HG03575 (cell line): ENCODE results near the gene UBXN11.

ENCODE experiments used
- ATAC-seq: cut with Tn5 transposase; IDR thresholded peaks from one replicate; pipeline ENCODE4 v1.9.1; 2021; ENCODE audit not compliant: unreplicated experiment, insufficient number of reproducible peaks, low FRiP score; ENCODE audit errors: extremely low read depth

Gene UBXN11

DNA sequence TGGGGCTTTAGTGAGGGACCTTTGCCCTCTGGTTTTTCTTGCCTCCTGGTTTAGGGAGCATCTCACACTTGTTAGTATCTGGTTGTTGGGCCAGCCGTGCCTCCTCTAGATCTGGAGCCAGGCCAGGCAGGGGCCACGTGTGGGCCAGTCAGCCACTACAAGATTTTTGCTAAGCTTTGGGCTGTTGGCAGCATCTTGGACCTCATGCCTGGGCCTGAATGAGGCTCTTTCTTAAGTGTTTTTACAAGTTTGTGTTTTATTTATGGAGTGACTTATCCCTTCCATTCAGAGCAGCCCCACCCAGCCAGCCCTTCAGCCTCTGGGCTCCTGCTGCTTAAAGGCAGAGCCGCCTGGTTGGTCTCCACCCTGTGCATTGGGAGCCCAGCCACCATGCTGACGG is 28.1 kb downstream of the UBXN11 start:
- ATAC-seq, result no peak

DNA sequence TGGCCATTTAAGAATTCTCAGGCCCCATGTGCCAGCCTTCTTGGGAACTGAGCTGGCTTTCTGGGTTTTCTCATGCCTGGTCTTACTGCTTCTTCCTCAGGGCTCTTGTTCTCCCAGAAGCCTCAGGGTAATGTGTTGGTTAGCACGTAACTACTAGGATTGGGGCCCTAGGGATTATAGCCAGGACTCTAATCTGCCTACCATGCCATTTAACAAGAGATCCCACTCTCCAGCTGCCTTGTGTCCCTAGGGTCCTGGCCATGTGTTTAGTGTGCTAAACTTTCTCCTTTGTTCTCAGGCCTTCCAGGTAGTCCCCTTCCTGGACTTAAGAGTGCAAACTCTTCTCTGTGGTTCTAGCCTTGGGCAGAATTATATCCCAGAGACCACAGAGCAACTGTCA is 28.7 kb downstream of the UBXN11 start:
- no peak for ATAC-seq

DNA sequence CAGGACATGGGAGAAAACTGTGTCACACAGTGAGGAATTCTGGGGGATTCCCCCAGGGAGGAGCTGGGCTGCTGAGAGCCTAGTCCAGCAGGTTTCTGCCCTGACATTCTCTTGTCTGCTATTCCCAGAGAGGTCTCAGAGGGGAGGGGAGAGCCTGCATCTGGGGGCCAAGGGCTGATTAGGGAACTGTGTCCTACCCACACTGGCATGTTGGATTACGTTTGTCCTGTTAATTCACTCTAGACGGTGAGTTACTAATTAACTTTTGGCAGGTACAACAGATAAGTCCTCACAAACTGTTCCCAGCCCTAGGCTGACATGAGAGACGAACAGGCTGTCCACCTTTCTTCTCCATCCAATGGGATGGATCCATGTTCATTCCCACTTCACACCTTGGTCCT is 29.2 kb downstream of the UBXN11 start:
- ATAC-seq, result no peak

DNA sequence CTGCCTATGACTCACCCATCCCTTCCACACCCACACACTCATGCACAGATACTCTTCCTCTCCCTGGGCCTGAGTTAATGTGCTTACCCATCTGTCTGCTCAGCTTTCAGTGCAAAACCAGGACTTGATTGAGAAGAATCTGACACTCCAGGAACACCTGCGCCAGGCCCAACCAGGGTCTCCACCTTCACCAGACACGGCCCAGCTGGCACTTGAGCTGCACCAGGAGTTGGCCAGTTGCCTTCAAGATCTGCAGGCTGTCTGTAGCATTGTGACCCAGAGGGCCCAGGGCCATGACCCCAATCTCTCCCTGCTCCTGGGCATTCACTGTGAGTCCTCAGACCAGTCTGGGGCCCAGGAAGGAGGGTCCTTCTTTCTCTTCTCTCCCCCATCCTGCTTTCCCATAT is 30.0 kb downstream of the UBXN11 start:
- ATAC-seq, result no peak

DNA sequence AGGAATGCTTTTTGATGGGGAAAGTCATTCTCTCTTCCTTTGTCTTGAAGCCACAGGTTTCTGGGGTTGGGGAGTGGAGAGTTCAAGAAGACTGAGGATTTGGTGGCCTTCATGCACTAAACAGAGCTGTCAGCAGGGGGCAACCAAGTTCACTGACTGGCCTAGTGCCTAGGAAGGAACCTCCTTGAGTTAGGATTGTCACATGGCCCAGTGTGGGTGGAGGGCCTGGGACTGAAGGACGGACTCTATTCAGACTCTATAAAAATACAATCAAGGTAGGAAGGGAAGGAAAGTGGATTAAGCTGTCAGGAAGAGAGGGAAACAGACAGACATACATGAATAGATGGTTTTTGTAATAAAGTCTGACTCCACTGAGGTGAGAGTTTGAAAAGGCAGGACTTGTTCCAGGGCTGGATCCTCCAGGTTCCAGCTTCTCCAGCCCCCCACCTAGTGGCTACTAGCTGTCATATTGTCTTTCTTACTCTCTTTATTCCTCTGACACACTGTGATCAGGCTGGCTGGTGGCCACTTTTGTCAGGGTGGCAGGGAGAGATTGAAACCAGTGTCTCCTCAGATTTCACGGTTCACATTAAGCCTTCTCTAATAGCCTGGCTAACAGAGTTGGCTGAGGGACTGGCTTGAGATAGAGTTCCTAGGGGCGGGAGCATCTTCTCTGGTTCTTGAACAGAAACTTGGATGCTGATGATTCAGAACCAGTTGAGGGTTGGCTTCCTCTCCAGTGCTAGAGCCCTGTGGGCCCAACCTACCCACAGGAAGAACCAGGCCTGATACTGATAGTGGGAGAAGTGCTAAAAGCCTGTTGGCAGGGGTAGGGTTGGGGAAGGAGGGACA is 30.6 kb downstream of the UBXN11 start:
- ATAC-seq, result no peak

DNA sequence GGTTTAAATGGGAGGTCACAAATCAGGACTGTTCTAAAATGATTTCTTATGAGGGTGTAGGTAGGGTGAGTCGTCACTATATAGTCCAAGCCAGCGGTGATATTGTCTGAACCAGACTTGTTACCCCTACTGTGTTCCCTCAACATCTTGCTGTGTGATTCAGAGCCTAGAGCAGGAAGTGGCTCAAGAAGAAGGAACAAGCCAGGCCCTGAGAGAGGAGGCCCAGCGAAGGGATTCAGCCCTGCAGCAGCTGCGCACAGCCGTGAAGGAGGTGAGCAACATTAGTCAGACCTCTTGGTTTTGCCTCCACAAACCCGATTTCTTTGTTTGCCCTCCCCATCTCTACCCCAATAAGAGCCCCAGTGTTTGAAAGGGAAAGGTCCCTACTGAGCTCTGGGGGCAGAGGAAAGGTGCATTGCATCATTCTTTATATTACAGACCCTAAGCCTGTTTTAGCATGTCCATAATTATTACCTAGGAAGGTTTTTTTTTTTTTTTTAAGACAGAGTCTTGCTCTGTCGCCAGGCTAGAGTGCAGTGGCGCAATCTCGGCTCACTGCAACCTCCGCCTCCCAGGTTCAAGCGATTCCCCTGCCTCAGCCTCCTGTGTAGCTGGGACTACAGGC is 31.5 kb downstream of the UBXN11 start:
- ATAC-seq, result no peak

DNA sequence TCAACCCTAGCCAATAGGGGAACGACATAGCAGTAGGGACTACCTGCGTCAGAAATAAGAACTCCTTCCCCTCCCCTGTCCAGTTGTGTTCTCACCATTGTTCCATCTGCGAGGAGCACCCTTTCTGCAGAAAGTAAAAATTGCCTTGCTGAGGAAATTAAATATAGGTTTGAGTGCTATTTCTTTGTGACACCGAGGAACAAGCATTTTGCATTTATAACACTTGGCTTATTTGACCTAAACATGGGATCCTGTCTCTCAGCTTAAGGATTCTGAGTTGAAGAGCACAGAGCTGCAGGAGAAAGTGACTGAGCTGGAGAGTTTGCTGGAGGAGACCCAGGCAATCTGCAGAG is 37.3 kb downstream of the UBXN11 start:
- no peak for ATAC-seq

DNA sequence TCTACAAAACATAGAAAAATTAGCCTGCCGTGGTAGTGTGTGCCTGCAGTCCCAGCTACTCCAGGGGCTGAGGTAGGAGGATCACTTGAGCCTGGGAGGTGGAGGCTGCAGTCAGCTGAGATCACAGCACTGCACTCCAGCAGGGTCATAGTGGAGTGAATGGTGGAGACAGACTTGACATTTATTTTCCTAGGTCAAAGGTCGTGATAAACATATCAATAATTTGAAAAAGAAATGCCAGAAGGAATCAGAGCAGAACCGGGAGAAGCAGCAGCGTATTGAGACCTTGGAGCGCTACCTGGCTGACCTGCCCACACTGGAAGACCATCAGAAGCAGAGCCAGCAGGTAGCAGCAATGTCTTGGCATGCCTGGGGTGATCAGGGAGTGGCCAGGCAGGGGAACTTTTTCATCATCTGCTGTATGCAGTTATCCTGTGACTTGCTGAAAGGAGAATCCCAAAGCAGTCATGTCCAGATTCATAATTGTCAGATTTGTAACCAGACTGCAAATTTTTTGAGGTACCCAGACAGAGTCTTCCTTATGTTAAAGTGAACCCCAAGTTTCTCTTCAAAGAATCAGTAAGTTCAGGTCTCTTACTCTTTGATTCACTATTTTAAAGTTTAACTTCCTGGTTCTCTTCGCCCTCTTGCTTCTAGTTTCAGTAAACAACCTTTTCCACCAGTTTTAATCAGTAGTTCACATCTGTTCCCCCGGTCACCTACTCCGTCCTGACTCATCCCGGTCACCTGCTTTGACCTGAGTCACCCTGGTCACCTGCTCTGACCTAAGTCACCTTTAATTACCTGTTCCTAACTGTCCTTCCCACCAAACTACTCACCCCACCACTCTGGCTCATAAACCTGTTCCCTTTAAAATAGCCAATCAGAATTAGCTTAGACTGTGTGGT is 37.9 kb downstream of the UBXN11 start:
- no peak for ATAC-seq

DNA sequence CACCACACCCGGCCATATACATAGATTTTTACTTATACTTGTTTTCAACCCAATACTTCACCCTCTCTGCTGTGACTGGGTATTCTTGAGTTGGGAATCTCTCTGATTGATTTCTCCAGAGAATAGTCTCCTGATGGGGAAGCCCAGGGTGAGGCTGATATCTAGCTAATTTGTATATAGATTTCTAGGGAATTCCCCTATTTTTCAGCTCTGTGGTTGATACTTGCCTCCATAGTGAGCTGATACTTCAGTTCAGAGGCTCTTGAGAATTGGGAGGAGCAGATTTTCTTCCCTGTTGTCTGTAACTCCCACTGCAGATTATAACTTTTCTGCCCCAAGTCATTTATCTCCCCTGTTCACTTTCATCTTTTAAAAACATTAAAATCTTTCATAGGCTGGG is 41.0 kb downstream of the UBXN11 start:
- ATAC-seq, result no peak

DNA sequence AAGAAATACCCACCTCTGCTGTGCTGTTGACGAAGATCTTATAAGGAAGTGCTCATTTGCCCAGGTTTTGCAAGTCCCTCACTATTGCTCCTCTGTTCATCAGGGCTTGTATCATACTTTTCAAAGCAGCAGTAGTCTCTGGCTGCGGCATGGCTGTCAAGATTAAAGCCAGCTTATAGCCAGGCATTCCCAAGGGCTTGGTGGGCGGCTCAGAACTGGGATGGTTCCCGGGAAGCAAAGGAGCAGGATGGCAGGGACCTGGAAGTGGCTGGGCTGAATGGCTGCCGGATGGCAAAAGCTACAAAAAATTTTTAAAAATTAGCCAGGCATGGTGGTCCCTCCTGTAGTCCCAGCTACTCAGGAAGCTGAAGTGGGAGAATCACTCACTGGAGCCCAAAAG is 43.2 kb downstream of the UBXN11 start:
- ATAC-seq, result no peak

DNA sequence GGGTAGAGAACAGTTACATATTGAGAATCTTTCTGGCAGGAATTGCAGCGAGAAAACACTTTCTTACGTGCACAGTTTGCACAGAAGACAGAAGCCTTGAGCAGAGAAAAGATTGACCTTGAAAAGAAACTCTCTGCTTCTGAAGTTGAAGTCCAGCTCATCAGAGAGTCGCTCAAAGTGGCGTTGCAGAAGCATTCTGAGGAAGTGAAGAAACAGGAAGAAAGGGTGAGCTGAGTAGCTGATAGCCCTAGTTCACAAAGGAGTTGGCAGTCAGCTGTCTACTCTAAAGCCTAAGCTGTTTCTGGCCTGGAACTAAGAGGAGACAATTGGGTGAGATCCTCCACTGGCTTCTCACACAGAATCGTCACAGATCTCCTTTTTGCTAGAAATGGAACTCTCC is 46.9 kb downstream of the UBXN11 start:
- no peak for ATAC-seq

DNA sequence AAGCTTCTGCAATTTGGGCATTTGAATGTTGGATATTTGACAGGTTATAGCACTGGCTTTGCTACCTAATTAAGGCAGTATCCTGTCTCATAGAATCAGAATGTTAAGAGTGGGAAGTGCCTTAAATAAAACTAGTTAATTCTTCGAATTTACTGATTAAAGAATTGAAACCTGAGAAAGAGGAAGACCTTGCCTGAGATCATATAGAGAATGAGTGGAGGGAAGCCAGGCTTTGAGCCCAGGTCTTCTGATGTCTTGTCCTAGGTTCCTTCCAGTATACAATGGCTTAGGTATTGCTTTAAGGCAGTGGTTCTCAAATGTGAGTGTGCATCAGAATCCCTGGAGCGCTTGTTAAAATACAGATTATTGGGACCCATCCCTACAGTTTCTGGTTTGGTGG is 47.4 kb downstream of the UBXN11 start:
- ATAC-seq, result no peak

DNA sequence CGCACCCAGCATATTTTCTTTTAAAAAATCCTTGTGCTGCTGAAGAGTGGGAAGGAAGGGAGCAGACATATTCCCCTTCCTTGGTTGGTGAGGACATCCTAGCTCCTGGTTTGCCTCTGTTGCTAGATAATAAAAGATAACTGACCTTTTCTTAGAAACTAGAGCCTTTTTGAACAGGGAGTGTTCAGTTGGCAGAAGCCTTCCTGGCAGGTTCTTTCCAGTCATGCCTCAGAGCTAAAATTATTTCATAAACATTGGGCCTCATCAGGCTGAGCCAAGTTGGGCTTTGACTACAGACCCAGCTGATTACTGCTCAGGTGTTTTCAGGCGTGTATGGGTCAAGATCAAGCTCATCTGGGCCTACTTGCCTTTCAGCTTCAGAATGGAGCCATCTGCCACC is 49.2 kb downstream of the UBXN11 start:
- no peak for ATAC-seq

DNA sequence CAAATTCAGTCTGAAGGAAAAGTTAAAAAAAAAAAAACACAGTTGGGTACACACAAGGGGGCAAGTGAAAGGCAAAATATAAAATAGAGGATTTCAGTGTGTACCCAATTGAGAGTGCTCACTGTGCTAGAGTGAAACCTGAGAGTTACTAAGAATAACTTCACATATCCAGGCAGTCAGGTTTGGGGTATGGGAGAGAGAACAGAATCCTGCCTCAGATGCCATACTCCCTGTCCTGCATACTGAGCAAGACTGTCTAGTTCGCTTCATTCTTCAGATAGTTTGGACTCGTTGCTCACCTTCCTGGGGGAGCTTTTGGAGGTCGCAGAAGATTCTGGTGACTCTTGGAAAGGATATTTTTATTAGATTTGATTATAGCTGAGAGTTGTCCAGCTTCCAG is 52.0 kb downstream of the UBXN11 start:
- ATAC-seq, result no peak

DNA sequence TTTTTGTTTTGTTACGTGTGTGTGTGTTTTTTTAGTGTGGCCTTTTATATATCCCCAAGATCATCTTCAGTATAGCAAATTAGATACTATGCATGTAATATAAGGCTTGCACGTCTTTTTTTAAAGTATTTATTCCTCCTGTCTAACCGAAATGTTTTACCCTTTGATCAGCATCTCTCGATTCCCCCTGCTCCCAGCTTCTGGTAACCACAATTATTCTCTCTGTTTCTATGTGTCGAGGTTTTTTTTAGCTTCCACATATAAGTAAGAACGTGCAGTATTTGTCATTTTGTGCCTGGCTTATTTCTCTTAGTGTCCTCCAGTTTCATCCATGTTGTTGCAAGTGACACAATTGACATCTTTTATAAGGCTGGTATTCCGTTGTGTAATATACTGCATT is 53.7 kb downstream of the UBXN11 start:
- ATAC-seq, result no peak

DNA sequence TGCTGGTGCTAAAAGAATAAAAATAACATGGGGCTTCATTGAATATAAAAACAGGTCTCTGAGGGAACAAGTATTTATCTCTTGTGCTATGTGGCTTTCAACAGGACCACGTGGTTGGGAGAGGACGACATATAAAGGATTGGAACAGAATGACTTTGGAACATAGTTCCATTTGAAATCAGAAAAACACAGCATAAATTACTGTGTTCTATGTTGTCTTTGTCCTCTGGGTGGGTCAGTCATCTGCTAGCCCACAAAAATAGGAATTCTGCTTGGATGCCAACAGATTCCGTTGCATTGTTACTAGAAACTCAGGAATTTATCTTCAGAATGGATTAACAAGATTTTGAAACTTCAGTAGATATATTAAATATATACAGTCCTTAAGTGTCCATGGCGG is 66.5 kb downstream of the UBXN11 start:
- ATAC-seq, result no peak

DNA sequence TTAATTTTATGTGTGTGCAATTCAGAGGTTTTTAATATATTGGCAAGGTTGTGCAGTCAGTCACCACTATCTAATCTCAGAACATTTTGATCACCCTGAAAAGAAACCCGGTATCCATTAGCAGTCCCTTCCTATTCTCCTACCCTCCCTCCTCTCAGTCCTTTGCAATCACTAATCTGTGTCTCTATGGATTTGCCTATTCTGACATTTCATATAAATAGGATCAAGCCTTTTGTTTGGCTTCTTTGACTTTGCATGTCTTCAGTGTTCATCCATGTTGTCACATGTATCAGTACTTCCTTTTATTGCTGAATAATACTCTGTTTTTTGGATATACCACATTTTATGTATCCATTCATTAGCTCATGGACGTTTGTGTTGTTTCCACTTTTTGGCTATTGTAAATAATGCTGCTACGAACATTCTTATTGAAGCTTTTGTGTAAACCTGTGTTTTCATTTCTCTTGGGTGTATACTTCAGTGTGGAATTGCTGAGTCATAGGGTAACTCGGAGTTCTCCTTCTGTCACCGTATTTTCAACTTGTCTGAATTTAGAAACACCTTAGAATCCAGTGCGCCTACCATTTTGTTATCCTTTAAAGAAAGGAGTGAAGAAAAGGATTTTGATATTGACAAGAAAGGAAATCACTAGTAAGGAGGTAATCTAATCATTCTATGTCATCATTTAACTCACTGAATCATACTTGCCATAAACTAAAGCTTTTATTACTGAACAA is 69.0 kb downstream of the UBXN11 start:
- no peak for ATAC-seq

DNA sequence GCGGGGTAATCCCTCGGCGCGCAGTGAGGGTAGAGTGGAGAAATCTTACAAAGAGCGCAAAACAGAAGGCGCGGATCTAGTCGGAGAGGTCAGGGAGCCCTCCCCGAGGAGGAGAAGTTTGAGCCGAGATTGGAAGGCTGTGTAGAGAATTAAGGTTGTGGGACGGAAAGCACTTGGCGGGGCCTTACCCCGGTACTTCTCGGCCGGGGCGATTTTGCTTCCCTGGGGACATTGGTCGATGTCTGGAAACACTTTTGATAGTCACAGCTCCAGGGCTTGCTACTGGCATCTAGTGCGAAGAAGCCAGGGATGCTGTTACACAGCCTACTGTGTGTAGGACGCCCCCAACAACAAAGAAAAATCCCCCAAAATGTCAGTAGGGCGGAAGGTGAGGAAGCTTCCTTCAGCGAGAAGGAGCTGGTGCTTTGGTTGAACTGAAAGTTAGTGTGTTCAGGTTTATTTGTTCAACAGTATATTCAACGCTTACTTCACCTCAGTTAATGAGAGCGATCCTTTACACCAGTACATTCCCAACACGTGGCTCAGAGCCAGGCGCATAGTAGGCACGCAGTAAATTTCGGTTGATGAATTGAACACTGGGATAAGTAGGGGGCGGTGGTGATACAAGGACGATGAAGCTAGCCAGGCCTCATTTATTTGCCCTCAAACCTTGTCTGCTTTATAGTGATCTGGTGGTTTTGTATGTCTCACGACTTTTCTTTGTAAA is 71.6 kb downstream of the UBXN11 start:
- ATAC-seq, result no peak
